HG03060 (cell line): ENCODE data around the gene ZBTB7B.

ENCODE experiments used
- ATAC-seq: cut with Tn5 transposase; IDR thresholded peaks from one replicate; pipeline ENCODE4 v1.9.1; 2021; ENCODE audit warnings: low read depth, moderate number of reproducible peaks; ENCODE audit not compliant: unreplicated experiment

The ZBTB7B gene

GRCh38 chr1:155034318-155035208, 32.0 kb downstream of the ZBTB7B start:
- no peak for ATAC-seq

- ATAC-seq: no peak
Observed at GRCh38 chr1:155035936-155036335, 33.3 kb downstream of the ZBTB7B start.

- ATAC-seq: no peak
Observed at GRCh38 chr1:155037043-155037442, 34.4 kb downstream of the ZBTB7B start.

GRCh38 chr1:155037851-155038441, 35.3 kb downstream of the ZBTB7B start:
- no peak for ATAC-seq

- ATAC-seq: no peak
Observed at GRCh38 chr1:155038602-155039307, 36.2 kb downstream of the ZBTB7B start.

- no peak for ATAC-seq
Observed at GRCh38 chr1:155039308-155039669, 36.7 kb downstream of the ZBTB7B start.

GRCh38 chr1:155040358-155041093, 37.9 kb downstream of the ZBTB7B start:
- no peak for ATAC-seq

- ATAC-seq: no peak
Observed at GRCh38 chr1:155042789-155043188, 40.2 kb downstream of the ZBTB7B start.

- no peak for ATAC-seq
Observed at GRCh38 chr1:155043301-155043702, 40.7 kb downstream of the ZBTB7B start.

GRCh38 chr1:155043793-155044192, 41.2 kb downstream of the ZBTB7B start:
- ATAC-seq: no peak

GRCh38 chr1:155044365-155044764, 41.8 kb downstream of the ZBTB7B start:
- ATAC-seq: no peak

- no peak for ATAC-seq
Observed at GRCh38 chr1:155044812-155045657, 42.4 kb downstream of the ZBTB7B start.

GRCh38 chr1:155048449-155049334, 46.1 kb downstream of the ZBTB7B start:
- ATAC-seq: no peak

GRCh38 chr1:155049651-155050559, 47.3 kb downstream of the ZBTB7B start:
- ATAC-seq: no peak

- no peak for ATAC-seq
Observed at GRCh38 chr1:155050560-155051341, 48.1 kb downstream of the ZBTB7B start, which contains the start of gene ADAM15. TSS of gene ADAM15 (plus strand) at chr1:155051316. CDS start at chr1:155051387, 71 bp downstream.

- ATAC-seq: no peak
Observed at GRCh38 chr1:155051342-155051776, 48.8 kb downstream of the ZBTB7B start.
